HG03432 (cell line): Measurements from ENCODE around the gene LDLRAD4.

Experiments
- ATAC-seq: cut with Tn5 transposase; IDR thresholded peaks from one replicate; pipeline ENCODE4 v1.9.1; 2021; ENCODE audit warnings: mild to moderate bottlenecking, moderate library complexity; ENCODE audit not compliant: unreplicated experiment

Gene LDLRAD4

DNA sequence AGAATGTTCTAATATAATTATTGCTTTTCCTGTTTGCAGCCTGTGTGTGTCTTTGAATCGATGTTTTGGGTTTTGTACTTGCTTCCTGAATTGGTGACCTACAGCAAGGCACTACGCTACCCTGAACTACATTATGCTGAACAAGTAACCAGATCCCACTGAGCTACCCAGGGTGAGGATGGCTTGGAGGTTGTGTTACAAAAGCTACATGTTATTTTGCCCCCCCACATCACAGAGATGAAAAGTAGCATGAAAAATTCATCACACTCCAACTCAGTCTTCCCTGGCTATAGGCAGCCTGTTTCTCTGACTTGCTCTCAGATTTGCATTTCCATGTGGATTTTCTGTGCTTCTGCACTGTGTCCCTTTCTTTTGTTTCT is 162.1 kb downstream of the LDLRAD4 start:
- ATAC-seq: no peak

DNA sequence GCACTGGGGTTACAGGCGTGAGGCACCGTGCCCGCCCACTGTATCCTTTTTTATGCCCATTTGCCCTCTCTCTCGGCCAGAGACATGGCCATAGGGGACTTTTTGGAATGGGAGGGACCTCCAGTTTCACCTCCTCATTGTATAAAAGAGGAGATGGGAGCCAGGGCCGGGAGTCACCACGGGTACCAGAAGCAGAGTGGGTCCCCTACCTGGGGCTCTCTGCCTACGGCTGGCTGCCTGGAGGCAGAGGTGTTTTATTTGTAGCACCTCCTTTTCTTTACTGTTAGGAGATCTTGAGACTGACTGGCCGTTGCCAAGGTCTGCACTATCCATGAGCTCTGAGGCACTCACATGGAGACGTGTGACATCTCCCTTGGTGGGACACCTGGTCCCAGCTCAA is 162.8 kb downstream of the LDLRAD4 start:
- ATAC-seq: peak; percentile 4

DNA sequence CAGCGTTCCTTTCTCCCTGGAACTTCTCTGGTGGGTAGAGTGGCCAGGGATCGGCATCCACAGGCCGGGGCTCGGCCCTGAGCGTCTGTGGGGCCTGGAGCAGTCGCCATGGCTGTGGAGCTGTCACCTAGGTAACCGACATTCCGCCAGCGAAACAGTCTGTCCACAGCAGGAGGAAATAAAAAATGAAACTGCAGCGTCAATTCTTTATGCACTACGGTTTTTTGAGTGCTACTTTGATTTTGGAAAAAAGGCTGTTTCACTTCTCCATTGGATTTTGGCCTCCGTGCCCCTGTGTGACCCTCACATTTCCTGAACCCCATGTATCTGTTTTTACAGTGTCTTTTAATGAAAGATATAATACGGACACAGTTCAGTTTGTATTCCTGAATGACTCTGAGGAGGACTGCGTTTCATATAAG is 163.4 kb downstream of the LDLRAD4 start:
- ATAC-seq: peak; percentile 58

DNA sequence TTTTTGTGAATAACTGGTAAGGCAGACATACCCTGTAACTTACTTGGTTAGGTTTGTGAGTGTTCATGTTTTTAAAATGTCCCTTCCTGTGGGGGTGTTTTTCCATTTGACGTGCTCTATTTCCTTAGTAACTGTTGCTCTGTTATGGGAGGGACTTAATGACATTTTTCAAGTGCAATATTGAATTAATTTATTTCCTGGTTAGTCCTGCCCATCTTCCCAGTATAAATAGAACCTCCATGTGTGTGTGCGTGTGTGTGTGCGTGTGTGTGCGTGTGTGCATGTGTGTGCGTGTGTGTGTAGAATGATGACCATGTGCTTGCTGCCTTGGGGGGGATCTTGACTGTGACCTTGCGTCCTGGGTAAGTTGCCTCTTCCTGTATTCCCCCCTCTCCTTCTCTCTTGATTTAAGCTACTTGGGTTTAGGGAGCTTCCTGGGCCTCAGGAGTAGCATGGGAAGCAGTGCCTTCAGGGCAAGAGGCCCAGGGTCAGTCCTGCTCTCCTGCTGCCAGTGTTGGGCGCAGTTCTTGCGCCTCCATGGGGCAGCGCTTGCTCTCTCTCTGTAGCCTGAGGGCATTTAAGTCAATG is 163.9 kb downstream of the LDLRAD4 start:
- ATAC-seq: peak; percentile 12

DNA sequence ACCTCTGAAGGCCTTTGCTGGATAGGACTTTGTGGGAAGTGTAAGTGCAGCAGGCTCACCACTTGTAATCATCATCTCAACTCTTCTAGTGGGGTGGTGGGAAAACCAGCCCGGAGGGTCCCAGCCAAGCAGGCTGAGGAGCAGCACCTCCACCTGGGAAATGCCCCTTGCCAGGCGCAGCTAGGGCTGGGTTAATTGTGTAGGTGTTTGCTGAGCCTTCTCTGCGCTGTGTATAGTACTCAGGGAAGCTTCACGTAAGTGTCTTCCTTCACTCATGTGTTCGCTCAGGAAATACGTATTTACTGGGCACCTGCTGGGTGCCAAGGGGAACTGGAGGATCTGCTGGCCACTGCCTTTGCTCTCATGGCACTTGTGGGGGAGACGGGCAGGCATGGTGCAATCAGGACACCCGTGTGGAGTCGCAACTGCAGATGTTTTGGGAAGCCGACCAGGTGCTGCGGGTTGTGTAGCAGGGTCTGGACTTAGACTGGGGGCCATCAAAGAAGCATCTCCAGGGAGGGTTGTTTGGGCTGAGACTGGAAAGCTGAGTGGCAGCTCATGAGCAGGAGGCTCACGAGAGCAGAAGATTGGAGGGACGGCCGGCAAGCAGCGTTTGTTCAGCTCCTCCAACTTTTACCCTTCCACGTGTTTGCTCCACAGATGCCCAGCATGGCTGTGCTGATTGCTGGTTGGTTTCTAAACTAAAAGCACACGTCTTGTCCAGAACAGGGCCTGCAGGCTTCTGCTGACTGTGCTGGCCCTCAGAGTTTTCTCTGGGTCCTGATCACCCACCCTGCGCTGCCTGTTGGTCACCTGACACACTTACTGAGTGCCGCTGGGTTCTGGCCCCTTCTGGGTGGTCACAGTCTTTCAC is 164.6 kb downstream of the LDLRAD4 start:
- no peak for ATAC-seq

DNA sequence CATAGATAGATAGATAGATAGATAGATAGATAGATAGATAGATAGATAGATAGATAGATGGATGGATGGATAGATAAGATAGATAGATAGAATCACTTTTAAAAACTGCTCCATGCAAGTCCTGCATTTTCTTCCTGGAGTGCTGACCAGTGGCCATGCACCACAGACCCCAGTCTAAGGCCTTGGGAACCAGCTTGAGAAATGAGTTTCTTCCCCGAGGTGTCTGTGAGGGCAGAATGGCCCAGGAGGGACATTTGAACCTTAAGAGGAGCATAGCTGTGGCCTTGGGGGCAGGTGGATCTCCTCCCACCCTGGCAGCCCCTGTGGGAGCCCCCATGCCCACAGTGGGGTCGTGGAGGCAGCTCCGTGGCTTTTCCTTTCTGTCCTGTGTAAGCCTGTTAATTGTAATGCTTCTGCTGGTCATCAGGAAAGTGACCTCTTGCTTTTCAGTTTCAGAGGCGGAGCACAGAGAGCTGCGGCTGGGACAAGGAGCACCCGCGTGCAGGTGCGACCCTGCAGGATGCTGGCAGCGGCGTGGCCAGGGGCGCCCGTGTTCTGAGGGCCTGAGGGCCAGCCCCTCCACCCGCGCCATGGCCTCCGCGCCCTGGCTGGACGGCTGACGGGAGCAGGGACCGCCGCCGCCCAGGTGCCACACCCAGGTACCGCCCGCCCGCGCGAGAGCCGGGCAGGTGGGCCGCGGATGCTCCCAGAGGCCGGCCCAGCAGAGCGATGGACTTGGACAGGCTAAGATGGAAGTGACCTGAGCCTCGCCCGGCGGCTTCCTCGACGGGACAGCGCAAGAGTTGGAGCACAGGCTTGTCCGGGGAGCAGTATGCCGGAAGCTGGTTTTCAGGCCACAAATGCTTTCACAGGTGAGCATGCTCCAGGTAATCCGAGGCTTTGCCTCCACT is 168.6 kb downstream of the LDLRAD4 start:
- ATAC-seq: no peak

DNA sequence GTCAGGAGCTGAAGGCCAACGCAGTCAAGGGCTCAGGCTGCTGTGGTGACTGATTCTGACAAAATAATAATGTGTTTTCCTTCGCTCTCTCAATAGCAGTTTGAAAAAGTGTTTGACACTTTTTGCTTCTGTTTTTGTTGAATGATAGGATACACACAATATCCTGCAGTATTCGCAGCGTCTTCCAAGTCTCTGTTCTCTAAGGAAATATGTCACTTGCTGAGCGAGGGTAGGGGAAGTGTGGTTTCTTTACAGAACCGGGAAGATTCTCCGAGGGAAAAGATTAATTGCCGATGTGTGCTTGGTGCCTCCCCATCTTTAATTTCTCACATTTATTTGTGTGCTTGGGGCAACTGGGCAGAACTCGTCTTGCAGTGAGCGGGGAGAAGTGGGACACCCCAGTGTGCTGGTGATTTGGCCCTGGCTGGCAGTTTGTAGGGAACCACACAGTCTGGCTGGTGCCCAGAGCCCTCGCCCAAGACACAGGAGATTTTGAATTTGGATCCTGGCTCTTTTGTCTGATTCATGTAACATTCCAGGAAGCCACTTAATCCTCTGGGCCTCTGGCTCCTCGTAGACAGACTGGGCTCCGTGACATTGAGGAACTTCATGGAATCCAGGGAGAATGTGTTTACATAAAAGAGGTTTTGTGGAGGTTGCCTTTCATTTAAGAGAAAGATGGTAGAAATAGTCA is 169.4 kb downstream of the LDLRAD4 start:
- no peak for ATAC-seq

DNA sequence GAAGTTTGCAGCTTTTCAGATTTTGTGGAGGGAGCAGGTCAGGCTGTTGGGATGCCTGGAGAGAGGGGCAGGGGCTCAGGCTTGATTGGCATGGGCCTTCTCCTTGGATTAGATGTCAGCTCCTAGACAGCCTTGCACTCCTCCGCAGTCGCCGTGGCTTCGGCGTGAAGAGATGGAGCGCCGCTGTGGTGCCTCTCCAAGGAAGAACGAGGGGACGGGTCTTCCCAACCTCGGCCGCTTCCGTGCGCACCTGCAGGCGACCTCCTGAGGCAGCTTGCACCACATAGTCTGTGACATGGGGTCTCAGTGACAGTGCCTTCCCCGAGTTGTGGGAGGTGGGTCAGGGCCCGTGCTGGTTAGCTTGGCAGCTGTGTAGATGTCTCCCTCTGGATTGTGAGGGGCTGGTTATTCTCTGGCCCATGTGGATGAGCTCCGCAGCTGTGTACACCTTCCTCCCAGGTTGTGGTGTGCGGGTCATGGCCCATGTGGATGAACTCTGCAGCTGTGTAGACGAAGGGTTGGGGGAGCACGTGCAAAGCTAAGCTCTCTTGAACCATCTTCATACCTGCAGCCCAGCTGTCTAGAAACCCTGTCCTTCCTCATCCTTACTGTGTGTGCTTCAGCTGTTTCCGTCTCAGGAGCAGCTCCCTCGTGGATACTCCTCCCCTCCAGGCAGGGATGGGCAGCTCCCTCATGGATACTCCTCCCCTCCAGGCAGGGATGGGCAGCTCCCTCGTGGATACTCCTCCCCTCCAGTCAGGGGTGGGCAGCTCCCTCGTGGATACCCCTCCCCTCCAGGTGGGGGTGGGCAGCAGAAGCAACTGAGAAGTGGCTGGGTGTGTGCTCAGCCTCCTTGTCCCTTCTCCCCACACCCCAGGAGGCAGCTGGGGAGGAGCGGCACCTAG is 170.3 kb downstream of the LDLRAD4 start:
- no peak for ATAC-seq

DNA sequence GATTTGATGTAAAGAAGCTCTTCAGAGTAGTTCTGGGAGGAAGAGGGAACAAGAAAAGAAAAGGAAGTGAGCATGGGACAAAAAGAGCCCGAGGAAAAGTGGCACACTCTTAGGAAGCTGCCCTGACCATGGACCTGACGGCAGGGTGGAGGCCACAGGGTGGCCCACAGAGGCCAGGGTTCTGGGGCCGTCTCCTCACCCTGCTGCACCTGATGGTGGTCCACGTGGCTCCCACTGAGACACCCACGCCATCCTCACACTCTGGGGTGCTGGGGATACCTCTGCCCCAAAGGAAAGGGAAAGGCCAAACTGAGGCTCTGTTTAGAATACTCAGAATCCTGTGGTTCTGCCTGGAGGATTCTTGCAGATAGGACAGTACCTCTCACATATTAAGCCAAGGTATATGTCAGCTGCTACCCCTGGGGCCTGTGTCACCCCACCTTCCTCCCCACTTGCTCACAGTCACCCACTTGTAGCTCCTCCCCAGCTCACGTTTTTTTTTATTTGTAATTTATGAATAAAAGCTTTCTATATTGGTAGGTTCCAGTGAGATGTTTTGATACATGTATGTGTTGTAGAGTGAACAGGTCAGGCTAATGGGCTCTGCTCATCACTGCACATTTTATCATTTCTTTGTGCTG is 171.1 kb downstream of the LDLRAD4 start:
- no peak for ATAC-seq

DNA sequence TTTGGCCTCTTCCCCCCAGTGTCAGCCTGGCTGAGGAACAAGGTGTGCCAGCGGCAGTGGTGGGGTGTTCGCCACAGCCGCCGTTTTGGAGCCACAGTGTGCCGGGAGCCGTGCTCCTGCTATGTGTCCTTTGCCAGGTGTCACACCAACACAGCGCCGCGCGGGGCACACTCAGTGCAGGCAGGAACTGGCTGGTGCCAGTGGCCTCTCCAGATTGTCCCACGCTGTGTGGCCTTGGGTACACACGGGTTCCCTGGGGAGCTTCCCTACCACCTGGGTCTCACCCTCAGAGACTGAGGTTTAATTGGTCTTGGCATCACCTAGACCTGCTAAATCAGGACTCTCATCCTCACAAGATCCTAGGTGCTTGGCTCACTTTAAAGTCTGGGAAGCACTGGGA is 171.6 kb downstream of the LDLRAD4 start:
- ATAC-seq: no peak

DNA sequence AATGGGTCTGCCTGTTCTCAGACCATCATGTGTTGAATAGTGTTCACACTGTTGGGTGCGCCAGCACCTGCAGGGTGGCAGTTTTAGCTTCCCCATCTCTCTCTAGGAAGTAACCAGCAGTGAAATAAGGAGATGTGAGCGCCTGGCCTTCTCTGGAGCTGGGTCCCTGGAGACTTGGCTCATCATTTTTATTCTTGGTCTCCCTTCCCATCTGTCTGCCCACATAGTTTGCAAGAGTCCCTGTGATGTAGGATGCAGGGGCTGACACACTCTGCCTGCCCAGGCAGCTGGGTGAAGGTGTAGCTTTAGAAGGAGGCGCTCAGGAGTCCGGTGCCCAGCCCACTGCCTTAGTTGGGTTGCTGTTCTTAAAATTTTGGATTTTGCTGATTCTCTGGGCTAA is 172.2 kb downstream of the LDLRAD4 start:
- no peak for ATAC-seq

DNA sequence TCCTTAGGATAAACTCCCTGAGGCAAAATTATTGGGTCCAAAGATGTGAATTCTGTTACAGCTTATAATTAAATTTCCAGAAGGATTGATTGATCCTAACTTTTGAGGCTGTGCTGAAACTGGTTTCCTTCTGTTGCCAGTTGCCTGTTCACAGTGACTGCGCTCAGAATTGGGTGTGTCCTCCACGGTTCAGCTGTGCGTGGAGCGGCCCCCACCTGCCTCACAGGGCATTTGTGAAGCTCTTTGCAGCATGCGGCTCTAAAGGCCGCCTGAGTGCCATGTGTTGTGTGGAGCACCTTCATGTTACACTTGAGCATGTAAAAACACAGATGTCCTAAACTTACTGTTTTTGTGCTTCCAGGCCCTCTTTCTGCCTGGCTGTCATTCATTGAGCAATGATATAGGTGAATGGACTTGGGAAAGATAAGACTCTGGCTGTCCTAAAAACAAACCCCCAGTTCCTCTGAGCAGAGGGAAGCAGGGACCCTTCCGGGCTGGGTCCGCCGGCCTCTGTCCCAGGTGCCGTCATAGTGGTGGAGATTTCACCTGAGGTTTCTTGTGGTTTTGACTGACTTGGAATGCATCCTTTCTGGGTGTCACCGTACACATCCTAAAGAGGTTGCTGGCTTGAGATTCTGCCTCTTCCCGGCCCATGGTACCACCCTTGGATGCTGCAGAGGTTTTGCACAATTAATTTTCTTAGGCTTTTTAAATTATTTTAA is 173.6 kb downstream of the LDLRAD4 start:
- no peak for ATAC-seq

DNA sequence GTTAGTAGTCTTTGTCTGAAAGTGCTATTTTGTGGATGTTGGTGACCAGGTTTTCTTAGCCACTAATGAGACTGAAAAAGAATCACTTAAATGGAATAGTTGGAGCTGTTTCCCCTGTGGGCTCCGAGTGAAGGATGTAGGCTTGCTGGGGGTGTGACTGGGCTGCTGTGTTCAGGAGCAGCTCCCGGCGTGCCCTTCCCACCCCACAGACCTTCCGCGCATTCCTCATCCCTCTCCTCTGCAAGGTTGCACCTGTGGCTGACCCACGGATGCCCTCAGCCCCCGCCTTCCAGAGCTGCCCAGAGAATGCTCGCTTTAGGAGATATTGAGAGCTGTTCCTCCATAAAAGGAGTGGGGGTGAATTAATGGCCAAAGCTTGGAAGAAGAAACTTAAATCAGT is 174.3 kb downstream of the LDLRAD4 start:
- ATAC-seq: no peak

DNA sequence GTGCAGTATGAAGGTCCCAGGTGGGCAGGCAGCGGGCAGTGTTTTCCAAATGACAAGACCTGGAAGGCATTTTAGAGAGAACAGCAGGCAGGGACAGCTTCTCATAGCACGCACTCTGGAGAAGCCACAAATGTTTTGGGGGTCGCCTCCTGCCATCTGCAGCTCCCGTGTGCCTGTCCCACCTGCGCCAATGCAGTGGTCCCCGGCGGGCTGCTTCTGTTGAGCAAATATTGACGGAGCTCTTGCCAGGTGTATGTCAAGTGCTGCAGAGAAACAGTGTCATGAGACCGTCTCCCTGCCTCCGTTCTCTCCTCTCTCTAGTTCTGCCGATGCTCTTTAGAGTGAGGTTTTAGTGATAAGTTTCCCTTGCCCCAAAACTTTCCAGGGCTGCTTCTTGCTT is 174.8 kb downstream of the LDLRAD4 start:
- no peak for ATAC-seq

DNA sequence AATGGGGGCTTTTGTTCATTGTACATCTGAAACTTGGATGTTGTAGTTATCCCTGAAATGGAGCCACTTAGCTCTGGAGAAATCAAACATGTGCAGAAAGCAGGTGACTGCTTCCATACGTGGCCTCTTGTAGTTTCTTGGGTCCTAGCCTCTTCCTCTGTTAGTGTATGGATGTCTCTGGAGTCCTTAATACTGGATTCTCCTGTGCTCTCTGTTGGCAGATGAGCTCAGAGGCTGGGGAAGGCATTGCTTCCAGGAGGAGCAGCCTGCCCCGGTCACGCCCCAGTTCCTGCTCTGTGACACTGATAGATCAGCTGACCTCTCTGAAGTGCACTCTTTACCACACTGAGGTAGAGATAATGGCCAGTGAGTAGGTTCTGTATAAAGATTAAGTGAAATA is 176.2 kb downstream of the LDLRAD4 start:
- no peak for ATAC-seq

DNA sequence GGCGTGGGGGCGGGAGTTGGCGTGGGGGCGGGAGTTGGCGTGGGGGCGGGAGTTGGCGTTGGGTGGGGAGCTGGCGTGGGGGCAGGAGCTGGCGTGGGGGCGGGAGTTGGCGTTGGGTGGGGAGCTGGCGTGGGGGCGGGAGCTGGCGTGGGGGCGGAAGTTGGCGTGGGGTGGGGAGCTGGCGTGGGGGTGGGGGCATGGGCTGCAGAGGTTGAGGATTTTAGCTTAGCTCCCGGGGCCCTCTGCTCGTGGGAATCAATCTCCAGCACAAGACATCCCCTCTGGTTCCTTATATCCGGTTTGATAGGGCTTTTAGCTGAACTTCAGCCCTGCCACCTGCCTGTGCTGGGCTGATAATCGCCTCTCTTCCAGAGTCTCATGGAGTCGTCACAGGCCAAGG is 177.0 kb downstream of the LDLRAD4 start:
- ATAC-seq: no peak

DNA sequence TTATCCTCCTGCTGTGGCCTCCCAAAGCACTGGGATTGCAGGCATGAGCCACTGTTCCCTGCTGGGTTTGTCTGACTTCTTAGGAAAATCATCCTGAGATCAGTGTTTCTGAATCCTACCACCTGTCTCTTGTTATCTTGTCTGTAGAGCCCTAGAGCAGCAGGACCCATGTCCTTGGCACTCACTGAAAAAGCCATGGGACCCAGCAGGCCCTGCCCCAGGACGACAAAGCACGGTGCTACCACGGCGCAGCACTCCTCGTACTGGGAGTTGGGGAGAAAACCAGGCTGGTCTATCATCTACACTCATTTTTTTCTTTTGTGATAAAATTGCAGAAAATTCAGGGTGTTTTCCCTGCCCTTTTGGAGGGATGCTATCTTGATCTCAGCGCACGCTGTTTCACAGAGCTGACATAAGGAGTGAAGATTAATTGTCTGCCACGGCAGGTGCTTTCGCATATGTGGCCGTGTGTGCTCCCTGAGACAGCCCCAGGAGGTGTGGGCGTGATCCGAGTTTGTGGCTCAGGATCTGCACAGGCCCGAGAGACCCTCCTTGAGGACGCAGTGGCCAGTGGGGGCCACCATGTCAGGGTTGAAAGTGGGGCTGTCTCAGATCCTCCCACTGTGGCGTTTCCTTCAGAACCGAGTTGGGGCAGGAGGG is 179.1 kb downstream of the LDLRAD4 start:
- no peak for ATAC-seq

DNA sequence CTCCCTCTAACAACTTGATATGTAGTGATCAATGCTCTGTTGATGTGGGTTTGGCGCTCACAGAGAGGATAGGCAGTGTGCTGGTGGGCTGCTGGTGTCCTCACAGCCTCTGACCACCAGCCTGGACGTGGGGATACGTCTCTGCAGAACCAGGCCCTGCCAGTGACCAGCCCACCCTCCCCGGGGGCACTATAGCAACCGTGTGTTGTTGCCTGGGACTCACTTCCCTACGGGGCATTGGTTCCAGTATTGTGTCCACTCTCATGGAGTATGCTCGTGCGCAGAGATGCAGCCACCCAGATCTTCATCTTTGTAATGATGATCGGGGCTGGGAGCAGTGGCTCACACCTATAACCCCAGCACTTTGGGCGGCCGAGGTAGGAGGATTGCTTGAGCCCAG is 180.1 kb downstream of the LDLRAD4 start:
- no peak for ATAC-seq
